ENCODE measurements around the gene RENBP.

RENBP gene

DNA sequence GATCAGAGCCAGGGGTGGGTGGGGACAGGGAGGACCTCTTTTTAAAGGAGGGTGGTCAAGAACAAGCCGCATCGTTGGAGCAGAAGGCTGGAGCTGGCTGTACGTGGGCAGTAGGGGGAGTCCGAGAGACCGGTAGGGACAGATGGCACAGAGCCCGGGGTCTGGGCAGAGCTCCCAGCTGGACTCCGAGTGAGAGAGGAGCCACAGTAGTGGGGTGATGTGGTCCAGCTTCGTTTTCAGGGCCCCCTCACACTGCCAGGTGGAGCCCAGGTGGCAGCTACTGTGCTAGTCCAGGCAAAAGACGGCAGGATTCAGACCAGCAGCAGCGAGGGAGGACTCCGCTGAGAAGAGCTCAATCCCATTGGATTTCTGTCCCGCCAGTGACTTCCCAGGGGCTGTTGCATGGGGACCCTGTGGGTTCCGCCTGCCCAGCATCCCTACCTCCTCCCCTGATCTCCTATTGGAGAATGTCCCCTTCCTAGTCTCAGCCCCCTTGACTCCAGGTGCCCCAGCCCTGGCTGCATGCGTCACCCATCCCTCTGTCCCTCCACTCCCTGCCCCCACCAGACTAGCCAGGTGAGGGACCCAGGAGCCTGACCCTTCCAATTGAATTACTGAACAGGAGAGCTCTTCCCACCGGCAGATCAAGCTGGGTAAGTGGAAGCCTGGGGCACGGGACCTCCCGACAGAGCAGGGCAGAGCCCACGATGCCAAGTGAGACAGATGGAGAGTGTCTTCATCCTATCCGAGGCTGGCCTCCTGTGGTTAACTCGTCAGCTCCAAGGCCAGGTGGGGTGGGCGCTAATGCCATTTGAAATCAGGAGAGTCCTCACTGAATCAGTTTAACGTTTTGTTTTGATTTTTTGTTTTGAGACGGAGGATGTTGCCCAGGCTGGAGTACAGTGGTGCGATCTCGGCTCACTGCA lies 21.2 kb downstream of the RENBP start:
- POLR2A ChIA-PET = no interaction called here
- no peak for DNase-seq (ENCODE audit: low read depth, low spot score)
- TF ChIP-seq, protein P1, sequence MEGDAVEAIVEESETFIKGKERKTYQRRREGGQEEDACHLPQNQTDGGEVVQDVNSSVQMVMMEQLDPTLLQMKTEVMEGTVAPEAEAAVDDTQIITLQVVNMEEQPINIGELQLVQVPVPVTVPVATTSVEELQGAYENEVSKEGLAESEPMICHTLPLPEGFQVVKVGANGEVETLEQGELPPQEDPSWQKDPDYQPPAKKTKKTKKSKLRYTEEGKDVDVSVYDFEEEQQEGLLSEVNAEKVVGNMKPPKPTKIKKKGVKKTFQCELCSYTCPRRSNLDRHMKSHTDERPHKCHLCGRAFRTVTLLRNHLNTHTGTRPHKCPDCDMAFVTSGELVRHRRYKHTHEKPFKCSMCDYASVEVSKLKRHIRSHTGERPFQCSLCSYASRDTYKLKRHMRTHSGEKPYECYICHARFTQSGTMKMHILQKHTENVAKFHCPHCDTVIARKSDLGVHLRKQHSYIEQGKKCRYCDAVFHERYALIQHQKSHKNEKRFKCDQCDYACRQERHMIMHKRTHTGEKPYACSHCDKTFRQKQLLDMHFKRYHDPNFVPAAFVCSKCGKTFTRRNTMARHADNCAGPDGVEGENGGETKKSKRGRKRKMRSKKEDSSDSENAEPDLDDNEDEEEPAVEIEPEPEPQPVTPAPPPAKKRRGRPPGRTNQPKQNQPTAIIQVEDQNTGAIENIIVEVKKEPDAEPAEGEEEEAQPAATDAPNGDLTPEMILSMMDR (IDR thresholded peaks at IDR 0.05; ENCODE audit: insufficient read depth, low read length, missing control alignments) = peak; percentile 50

DNA sequence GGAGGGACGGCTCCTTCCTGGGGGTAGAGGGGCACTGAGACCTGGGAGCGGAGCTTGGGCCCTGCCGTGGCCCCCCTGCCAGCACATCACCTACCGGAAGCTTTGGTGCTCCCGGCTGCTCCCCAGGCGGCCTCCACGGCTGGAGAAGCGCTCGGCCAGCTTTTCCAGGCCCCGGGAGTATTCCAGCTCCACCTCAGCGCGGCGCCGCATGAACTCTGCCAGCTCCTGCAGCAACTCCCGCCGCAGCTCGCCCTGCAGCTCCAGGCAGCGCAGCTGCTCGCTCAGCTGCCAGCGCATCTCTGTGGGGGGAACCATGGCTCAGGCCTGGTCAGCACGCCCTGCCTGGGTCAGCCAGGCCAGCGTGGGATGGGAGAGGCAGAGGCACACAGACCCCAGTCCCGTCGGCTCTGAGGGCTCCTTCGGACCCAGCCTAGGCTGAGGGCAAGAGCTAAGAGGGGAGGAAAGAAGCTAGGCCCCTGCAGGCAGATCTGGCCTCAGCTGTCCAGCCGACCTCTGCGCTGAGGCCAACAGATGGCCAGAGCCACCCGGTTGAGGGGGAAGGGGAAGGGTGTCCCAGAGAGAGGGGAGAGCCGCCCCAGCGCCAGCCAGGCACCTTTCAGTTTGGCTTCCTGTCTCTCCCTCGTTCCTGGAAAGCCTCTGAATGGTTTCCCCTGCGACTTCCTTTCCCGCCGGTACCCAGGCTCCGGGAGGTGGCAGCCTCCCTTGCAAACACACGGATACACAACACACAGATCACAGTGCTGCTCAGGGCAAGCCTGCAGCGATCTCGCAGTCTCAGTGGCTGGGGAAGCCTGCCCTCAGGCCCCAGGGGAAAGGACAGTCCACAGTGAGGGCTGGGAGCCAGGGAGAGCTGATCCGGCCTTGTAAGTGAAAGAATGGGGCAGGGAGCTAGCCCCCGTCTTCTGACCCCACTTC lies 22.7 kb downstream of the RENBP start:
- H3K4me3 ChIP-seq (ENCODE audit: low read depth, low read length) = no peak overlapping the region

More for the DNA sequence above, 21.2 kb downstream of the RENBP start:
- H3K4me3 ChIP-seq (ENCODE audit: low read depth, low read length) = no peak overlapping the region
- CTCF ChIA-PET = interaction anchor here (1.0 to 6.6 kb wide), 7 partner anchors 11 to 158 kb away, joined by 3 to 84 read pairs (median 4); partner anchors contain the start of gene RENBP

DNA sequence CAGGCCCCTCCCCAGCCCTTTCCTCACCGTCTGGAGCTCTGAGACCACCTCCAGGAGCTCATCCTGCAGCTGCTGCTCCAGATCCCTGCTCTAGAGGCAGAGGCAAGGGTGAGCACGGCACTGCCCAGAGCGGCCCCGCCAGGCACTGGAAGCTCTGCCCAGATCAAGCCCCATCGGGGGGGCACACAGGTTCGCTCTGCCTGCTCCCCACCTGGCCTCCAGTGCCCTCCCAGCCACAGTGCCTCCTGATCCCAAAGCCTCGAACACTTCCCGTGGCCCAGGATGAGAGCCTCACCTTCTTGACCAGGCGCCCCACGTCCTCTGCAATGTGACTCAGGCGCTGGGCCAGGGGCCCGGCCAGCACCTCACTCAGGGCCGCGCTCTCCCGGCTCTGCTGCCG lies 23.4 kb downstream of the RENBP start:
- CTCF ChIA-PET = interaction anchor here (1.9 to 6.6 kb wide), 2 partner anchors 28 to 68 kb away, joined by 4 to 84 read pairs; partner anchors contain the start of gene RENBP
- H3K4me3 ChIP-seq (ENCODE audit: low read depth, low read length) = no peak overlapping the region
- POLR2A ChIA-PET = no interaction called here
- DNase-seq (ENCODE audit: low read depth, low spot score) = no peak
- TF ChIP-seq, protein P1 (IDR thresholded peaks at IDR 0.05; ENCODE audit: insufficient read depth, low read length, missing control alignments) = no peak

More for the DNA sequence above, 22.7 kb downstream of the RENBP start:
- no peak for DNase-seq (ENCODE audit: low read depth, low spot score)
- ChIA-PET POLR2A (no interaction called here), CTCF (interaction anchor here (1.2 to 6.6 kb wide), 6 partner anchors 11 to 156 kb away, joined by 3 to 84 read pairs (median 6); partner anchors contain the start of gene RENBP)
- TF ChIP-seq, protein P1 (IDR thresholded peaks at IDR 0.05; ENCODE audit: insufficient read depth, low read length, missing control alignments) = no peak

DNA sequence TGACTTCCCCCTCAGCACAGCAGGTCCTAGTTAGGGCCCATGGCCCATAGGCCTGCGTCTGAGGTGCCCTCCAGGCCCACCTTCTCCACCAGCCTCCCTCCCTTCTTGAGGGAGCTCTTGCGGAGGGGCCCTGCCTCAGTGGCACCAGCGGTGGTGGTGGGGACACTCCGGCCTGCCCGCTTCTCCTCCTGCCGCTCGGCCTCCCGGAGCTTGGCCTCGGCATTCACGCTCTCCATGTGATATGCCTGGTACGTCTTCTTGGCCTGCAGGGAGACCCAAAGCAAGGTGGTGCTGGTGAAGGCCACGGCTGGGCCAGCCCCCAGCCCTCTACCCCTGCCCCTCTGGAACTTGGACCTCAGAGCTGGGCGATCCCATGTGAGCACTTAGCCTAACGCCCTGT lies 23.9 kb downstream of the RENBP start:
- TF ChIP-seq, protein P1 (IDR thresholded peaks at IDR 0.05; ENCODE audit: insufficient read depth, low read length, missing control alignments) = no peak
- H3K4me3 ChIP-seq (ENCODE audit: low read depth, low read length) = no peak overlapping the region
- no peak for DNase-seq (ENCODE audit: low read depth, low spot score)
- ChIA-PET POLR2A (no interaction called here), CTCF (interaction anchor here (1.9 kb wide), 1 partner anchor 68 kb away, joined by 4 read pairs; no protein-coding TSS in a partner anchor)

DNA sequence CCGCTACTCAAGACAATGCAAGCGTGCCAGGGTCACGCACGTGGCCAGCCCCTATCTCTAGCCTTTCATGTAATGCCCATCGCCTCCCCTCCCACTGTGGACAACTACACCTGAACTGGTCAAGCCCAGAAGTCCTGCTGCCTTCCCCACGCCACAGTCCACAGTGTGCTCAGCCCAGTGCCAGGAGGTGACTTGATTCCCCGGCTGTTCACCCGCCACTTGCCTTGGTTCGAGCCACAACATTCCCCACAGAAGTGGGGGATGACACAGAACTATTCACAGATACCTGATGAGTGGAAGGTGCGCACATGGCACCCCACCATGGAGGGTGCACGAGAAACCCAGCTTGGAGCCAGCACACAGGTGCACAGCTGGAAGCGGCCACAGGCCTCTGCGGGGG lies 25.2 kb downstream of the RENBP start:
- TF ChIP-seq, protein P1 (IDR thresholded peaks at IDR 0.05; ENCODE audit: insufficient read depth, low read length, missing control alignments) = no peak
- POLR2A ChIA-PET = no interaction called here
- no peak for DNase-seq (ENCODE audit: low read depth, low spot score)
- CTCF ChIA-PET = no interaction called here
- no peak overlapping the region for H3K4me3 ChIP-seq (ENCODE audit: low read depth, low read length)

Measured in AG04449 (cell line).